ENCODE results near the gene VPS37D. TPM values are rescaled to one million over a fixed set of nuclear protein-coding genes. Genes with fewer than 3 reads are reported as not detected.
A peak's percentile ranks its signal among the peaks of the same experiment; 100 is the strongest.

The VPS37D gene
- total RNA-seq, 1 experiment from 2014 or later, result 0.85 TPM

- no peak overlapping the region for H2AFZ ChIP-seq (ENCODE audit: low read length)
- DNase-seq, result no peak
- no peak overlapping the region for H3K4me2 ChIP-seq (ENCODE audit: insufficient read depth, insufficient read length, low read length)
- H2BK120ac ChIP-seq (ENCODE audit: low read depth, low read length, poor library complexity, severe bottlenecking), result no peak overlapping the region
- no peak overlapping the region for H2BK20ac ChIP-seq (ENCODE audit: low read depth, low read length, poor library complexity, severe bottlenecking)
- H3K27me3 ChIP-seq (ENCODE audit: insufficient read depth, low read length), result no peaks in the 10 kb centered on the region
- no peak overlapping the region for H3K56ac ChIP-seq (ENCODE audit: insufficient read length, low read depth, low read length)
- no peaks in the 10 kb centered on the region for H3K79me2 ChIP-seq (ENCODE audit: insufficient read depth, low read length)
- no peak overlapping the region for H4K5ac ChIP-seq (ENCODE audit: insufficient read length, low read depth, low read length)
- no peak overlapping the region for H3K4ac ChIP-seq (ENCODE audit: low read depth, low read length)
- no peak for TF ChIP-seq CTCF (conservative IDR thresholded peaks at IDR 0.05)
- no peak overlapping the region for H2BK12ac ChIP-seq (ENCODE audit: insufficient read length, low read depth, low read length)
- peaks cover 10 to 35% of the 10 kb centered on the region in 2 experiments for H3K4me1 Mint-ChIP-seq
- H3K18ac ChIP-seq (ENCODE audit: insufficient read length, low read depth, low read length), result no peak overlapping the region
- no CpG with 5 or more reads among the region's 12 CpGs for WGBS (ENCODE audit: extremely low coverage, insufficient read length, low lambda C conversion rate)
- H3T11ph ChIP-seq (ENCODE audit: low read length), result no peak overlapping the region
- H3K27me3 Mint-ChIP-seq (ENCODE audit: low read depth), result peaks cover 25% of the 10 kb centered on the region
- no peaks in the 10 kb centered on the region for H3K4me1 ChIP-seq (ENCODE audit: insufficient read depth, low read length)
- no peak overlapping the region for H2BK15ac ChIP-seq (ENCODE audit: low read depth, low read length)
- no peak overlapping the region for H3K27ac ChIP-seq (ENCODE audit: insufficient read length, low read depth, low read length)
- no peak overlapping the region for H3K14ac ChIP-seq (ENCODE audit: insufficient read depth, low read length)
- H3K9me3 Mint-ChIP-seq, result no peaks in the 10 kb centered on the region
- H3K4me3 Mint-ChIP-seq, result peak overlapping the region in 1 of 2 experiments; percentile 6; a peak in 1 of 5 replicates
- peaks cover 10% of the 10 kb centered on the region for H3K23me2 ChIP-seq (ENCODE audit: insufficient read length, low read depth, low read length, poor library complexity, severe bottlenecking)
- H3K79me1 ChIP-seq (ENCODE audit: insufficient read depth, low read depth, low read length, poor library complexity, severe bottlenecking), result no peaks in the 10 kb centered on the region
- H3K23ac ChIP-seq (ENCODE audit: insufficient read length, low read depth, low read length), result no peak overlapping the region
- H4K8ac ChIP-seq (replicated peaks; ENCODE audit: insufficient read length, low read depth, low read length), result no peak overlapping the region
- no peak overlapping the region for H3K27ac Mint-ChIP-seq
- no peak overlapping the region for H4K91ac ChIP-seq (ENCODE audit: insufficient read length, low read depth, low read length)
- no peaks in the 10 kb centered on the region for H3K9me3 ChIP-seq (ENCODE audit: control insufficient read depth, low read depth, low read length)
- H2BK5ac ChIP-seq (ENCODE audit: insufficient read length, low read length), result no peak overlapping the region
- peaks cover 0 to 7% (median 4%) of the 10 kb centered on the region in 3 experiments; a peak in 3 of 7 replicates for H3K36me3 Mint-ChIP-seq (ENCODE audit: insufficient read depth in 1 of 3, low read depth in 3 of 3)
- no peaks in the 10 kb centered on the region for H4K20me1 ChIP-seq (ENCODE audit: control insufficient read depth, insufficient read depth, insufficient read length)
- H3K9ac ChIP-seq (ENCODE audit: extremely low read depth, insufficient read length, low read length), result no peak overlapping the region
- H2AK5ac ChIP-seq (ENCODE audit: insufficient read length, low read length), result no peak overlapping the region
Measured at GRCh38 chr7:73669858-73670385, 2.3 kb downstream of the VPS37D start.

All from H9 (cell line).